ENCODE results near the gene STXBP1. TPM values are rescaled to one million over a fixed set of nuclear protein-coding genes. Genes with fewer than 3 reads are reported as not detected.

STXBP1 gene
- total and polyA plus RNA-seq, 2 experiments from 2014 or later, result 48.6 to 50.4 TPM

DNA sequence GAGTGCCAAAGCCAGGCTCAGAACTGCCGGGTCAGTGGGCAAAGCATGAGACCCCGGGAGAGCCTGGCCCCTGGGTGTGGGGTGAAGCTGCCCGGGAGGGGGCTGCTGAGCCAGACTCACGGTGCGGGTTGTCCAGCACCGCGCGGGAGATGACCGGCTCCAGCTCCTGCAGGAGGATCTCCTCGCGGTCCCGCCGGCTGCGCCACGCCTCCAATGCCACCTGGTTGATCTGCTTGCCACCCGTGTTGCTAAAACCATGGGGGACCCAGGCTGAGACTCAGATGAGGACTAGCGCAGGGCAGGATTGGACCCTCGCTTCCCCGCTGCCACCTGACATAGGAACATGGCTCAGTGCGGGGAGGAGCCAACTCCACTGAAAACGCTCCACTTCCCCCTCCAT is 120.4 kb downstream of the STXBP1 start:
- Mint-ChIP-seq H3K27ac (no peak overlapping the region), H3K9me3 (no peaks in the 10 kb centered on the region; the same call in 2 of the 3 replicates), H3K4me1 (peaks cover 11% of the 10 kb centered on the region), H3K27me3 (ENCODE audit: insufficient read depth, low read depth, poor library complexity) (peaks cover 15% of the 10 kb centered on the region), H3K36me3 (ENCODE audit: low read depth) (no peaks in the 10 kb centered on the region), H3K4me3 (no peak overlapping the region)
- Histone ChIP-seq H3K27ac (ENCODE audit: low read depth) (no peak overlapping the region), H3F3A (replicated peaks; ENCODE audit: low read depth) (no peaks in the 10 kb centered on the region), H3K4me1 (ENCODE audit: insufficient read depth) (peaks cover 9% of the 10 kb centered on the region; the same call in 1 of the 2 replicates), H2AFZ (no peak overlapping the region), H3K36me3 (ENCODE audit: insufficient read depth) (no peaks in the 10 kb centered on the region), H3K4me3 (no peak overlapping the region), H3K27me3 (ENCODE audit: insufficient read depth) (no peaks in the 10 kb centered on the region), H4K20me1 (replicated peaks; ENCODE audit: insufficient read depth) (no peaks in the 10 kb centered on the region), H3K4me2 (no peak overlapping the region), H3K79me2 (replicated peaks; ENCODE audit: insufficient read depth) (no peaks in the 10 kb centered on the region), H3K9me2 (ENCODE audit: insufficient read depth) (no peaks in the 10 kb centered on the region)
- TF ChIP-seq JUNB (IDR thresholded peaks at IDR 0.05; ENCODE audit: unreplicated experiment), result no peak
- TF ChIP-seq ZNF331 (CRISPR knock-in tag; IDR thresholded peaks at IDR 0.05; ENCODE audit: low read depth), result no peak
- no peak for TF ChIP-seq CREB1 (CRISPR knock-in tag; IDR thresholded peaks at IDR 0.05; ENCODE audit: low read depth)
- TF ChIP-seq ZNF114 (CRISPR knock-in tag; IDR thresholded peaks at IDR 0.05), result no peak
- TF ChIP-seq EZH2phosphoT487 (IDR thresholded peaks at IDR 0.05; ENCODE audit: unreplicated experiment), result no peak
- no peak for TF ChIP-seq POLR2AphosphoS5 (IDR thresholded peaks at IDR 0.05; ENCODE audit: low read depth)
- no peak for TF ChIP-seq EZH2 (IDR thresholded peaks at IDR 0.05; ENCODE audit: low read depth, unreplicated experiment)
- TF ChIP-seq, protein P1, sequence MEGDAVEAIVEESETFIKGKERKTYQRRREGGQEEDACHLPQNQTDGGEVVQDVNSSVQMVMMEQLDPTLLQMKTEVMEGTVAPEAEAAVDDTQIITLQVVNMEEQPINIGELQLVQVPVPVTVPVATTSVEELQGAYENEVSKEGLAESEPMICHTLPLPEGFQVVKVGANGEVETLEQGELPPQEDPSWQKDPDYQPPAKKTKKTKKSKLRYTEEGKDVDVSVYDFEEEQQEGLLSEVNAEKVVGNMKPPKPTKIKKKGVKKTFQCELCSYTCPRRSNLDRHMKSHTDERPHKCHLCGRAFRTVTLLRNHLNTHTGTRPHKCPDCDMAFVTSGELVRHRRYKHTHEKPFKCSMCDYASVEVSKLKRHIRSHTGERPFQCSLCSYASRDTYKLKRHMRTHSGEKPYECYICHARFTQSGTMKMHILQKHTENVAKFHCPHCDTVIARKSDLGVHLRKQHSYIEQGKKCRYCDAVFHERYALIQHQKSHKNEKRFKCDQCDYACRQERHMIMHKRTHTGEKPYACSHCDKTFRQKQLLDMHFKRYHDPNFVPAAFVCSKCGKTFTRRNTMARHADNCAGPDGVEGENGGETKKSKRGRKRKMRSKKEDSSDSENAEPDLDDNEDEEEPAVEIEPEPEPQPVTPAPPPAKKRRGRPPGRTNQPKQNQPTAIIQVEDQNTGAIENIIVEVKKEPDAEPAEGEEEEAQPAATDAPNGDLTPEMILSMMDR (conservative IDR thresholded peaks at IDR 0.05; ENCODE audit: low read depth in 2 of 2), result no peak
- TF ChIP-seq, protein P2, sequence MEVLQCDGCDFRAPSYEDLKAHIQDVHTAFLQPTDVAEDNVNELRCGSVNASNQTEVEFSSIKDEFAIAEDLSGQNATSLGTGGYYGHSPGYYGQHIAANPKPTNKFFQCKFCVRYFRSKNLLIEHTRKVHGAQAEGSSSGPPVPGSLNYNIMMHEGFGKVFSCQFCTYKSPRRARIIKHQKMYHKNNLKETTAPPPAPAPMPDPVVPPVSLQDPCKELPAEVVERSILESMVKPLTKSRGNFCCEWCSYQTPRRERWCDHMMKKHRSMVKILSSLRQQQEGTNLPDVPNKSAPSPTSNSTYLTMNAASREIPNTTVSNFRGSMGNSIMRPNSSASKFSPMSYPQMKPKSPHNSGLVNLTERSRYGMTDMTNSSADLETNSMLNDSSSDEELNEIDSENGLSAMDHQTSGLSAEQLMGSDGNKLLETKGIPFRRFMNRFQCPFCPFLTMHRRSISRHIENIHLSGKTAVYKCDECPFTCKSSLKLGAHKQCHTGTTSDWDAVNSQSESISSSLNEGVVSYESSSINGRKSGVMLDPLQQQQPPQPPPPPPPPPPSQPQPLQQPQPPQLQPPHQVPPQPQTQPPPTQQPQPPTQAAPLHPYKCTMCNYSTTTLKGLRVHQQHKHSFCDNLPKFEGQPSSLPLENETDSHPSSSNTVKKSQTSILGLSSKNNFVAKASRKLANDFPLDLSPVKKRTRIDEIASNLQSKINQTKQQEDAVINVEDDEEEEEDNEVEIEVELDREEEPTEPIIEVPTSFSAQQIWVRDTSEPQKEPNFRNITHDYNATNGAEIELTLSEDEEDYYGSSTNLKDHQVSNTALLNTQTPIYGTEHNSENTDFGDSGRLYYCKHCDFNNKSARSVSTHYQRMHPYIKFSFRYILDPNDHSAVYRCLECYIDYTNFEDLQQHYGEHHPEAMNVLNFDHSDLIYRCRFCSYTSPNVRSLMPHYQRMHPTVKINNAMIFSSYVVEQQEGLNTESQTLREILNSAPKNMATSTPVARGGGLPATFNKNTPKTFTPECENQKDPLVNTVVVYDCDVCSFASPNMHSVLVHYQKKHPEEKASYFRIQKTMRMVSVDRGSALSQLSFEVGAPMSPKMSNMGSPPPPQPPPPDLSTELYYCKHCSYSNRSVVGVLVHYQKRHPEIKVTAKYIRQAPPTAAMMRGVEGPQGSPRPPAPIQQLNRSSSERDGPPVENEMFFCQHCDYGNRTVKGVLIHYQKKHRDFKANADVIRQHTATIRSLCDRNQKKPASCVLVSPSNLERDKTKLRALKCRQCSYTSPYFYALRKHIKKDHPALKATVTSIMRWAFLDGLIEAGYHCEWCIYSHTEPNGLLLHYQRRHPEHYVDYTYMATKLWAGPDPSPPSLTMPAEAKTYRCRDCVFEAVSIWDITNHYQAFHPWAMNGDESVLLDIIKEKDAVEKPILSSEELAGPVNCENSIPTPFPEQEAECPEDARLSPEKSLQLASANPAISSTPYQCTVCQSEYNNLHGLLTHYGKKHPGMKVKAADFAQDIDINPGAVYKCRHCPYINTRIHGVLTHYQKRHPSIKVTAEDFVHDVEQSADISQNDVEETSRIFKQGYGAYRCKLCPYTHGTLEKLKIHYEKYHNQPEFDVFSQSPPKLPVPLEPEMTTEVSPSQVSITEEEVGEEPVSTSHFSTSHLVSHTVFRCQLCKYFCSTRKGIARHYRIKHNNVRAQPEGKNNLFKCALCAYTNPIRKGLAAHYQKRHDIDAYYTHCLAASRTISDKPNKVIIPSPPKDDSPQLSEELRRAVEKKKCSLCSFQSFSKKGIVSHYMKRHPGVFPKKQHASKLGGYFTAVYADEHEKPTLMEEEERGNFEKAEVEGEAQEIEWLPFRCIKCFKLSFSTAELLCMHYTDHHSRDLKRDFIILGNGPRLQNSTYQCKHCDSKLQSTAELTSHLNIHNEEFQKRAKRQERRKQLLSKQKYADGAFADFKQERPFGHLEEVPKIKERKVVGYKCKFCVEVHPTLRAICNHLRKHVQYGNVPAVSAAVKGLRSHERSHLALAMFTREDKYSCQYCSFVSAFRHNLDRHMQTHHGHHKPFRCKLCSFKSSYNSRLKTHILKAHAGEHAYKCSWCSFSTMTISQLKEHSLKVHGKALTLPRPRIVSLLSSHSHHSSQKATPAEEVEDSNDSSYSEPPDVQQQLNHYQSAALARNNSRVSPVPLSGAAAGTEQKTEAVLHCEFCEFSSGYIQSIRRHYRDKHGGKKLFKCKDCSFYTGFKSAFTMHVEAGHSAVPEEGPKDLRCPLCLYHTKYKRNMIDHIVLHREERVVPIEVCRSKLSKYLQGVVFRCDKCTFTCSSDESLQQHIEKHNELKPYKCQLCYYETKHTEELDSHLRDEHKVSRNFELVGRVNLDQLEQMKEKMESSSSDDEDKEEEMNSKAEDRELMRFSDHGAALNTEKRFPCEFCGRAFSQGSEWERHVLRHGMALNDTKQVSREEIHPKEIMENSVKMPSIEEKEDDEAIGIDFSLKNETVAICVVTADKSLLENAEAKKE (CRISPR knock-in tag; IDR thresholded peaks at IDR 0.05), result no peak
- TF ChIP-seq, protein P3, sequence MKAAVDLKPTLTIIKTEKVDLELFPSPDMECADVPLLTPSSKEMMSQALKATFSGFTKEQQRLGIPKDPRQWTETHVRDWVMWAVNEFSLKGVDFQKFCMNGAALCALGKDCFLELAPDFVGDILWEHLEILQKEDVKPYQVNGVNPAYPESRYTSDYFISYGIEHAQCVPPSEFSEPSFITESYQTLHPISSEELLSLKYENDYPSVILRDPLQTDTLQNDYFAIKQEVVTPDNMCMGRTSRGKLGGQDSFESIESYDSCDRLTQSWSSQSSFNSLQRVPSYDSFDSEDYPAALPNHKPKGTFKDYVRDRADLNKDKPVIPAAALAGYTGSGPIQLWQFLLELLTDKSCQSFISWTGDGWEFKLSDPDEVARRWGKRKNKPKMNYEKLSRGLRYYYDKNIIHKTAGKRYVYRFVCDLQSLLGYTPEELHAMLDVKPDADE (IDR thresholded peaks at IDR 0.05), result no peak
- TF ChIP-seq STAT1 (IDR thresholded peaks at IDR 0.05; ENCODE audit: unreplicated experiment), result no peak
- TF ChIP-seq REST (IDR thresholded peaks at IDR 0.05; ENCODE audit: unreplicated experiment), result no peak
- DNase-seq (ENCODE audit: low spot score), result no peak
- no peak for ATAC-seq

All from GM23338 (cell line).